GM12878 (cell line): ENCODE measurements around the gene PACS1. TPM values are rescaled to one million over a fixed set of nuclear protein-coding genes. Genes with fewer than 3 reads are reported as not detected.

Source experiments
- BCL3 ChIP-seq: IDR thresholded peaks from 2 replicates; pipeline ENCODE4 v1.6.1; 2011; ENCODE audit warnings: borderline replicate concordance, low read depth, mild to moderate bottlenecking, moderate library complexity, low read length; ENCODE audit not compliant: insufficient read depth, poor library complexity, severe bottlenecking
- BCLAF1 ChIP-seq: fragments of 450-650 bp; IDR thresholded peaks from 2 replicates; pipeline ENCODE4 v1.6.1; 2017; ENCODE audit warnings: antibody characterized with exemption, mild to moderate bottlenecking, moderate library complexity
- CREB1 ChIP-seq: IDR thresholded peaks from 2 replicates; pipeline ENCODE4 v1.6.1; 2012; ENCODE audit warnings: low read depth, mild to moderate bottlenecking, inconsistent platforms
- E4F1 ChIP-seq: fragments of 450-650 bp; IDR thresholded peaks from 2 replicates; pipeline ENCODE4 v1.6.1; 2018; ENCODE audit warnings: borderline replicate concordance, mild to moderate bottlenecking; ENCODE audit not compliant: partially characterized antibody
- ELK1 ChIP-seq: IDR thresholded peaks from 2 replicates; pipeline ENCODE4 v1.6.1; 2012; ENCODE audit warnings: low read depth, low read length, improper control_type of control experiment
- FOXK2 ChIP-seq: fragments of 450-650 bp; IDR thresholded peaks from 2 replicates; pipeline ENCODE4 v1.6.1; 2017; ENCODE audit warnings: mild to moderate bottlenecking, moderate library complexity
- JUNB ChIP-seq: IDR thresholded peaks from 2 replicates; pipeline ENCODE4 v1.6.1; 2016; ENCODE audit warnings: antibody characterized with exemption, mild to moderate bottlenecking
- NR2C2 ChIP-seq: IDR thresholded peaks from 2 replicates; pipeline ENCODE4 v1.6.1; 2011; ENCODE audit warnings: borderline replicate concordance, low read depth; ENCODE audit not compliant: control insufficient read depth, insufficient read length
- NR2F1 ChIP-seq: fragments of 450-650 bp; conservative IDR thresholded peaks from 2 replicates; pipeline ENCODE4 v1.6.1; 2017; ENCODE audit warnings: mild to moderate bottlenecking
- PAX8 ChIP-seq: fragments of 450-650 bp; IDR thresholded peaks from 2 replicates; pipeline ENCODE4 v1.6.1; 2017; ENCODE audit warnings: mild to moderate bottlenecking, moderate library complexity
- REST ChIP-seq: IDR thresholded peaks from 2 replicates; pipeline ENCODE4 v1.6.1; 2012; ENCODE audit warnings: mild to moderate bottlenecking, low read depth, low read length
- STAT3 ChIP-seq: IDR thresholded peaks from 2 replicates; pipeline ENCODE4 v1.6.1; 2011; ENCODE audit warnings: low read depth, low read length, improper control_type of control experiment
- ZBED1 ChIP-seq: IDR thresholded peaks from 2 replicates; pipeline ENCODE4 v1.6.1; 2016; ENCODE audit warnings: borderline replicate concordance
- polyA plus RNA-seq, 11 experiments: library from polyadenylated mRNA; depleted of rRNA in 4 of 11; unstranded in 6 of 11; stranded (reverse) in 5 of 11; fragments of >200 nt; fragmentation: Nextera tagmentation in 4 of 11; fragmentation: Illumina TruSeq in 1 of 11; extraction: Ambion mirVana in 4 of 11; extraction: Trizol in 1 of 11; gene quantifications; 1 replicate in 1 of 11; 2 replicates in 10 of 11; pipeline versions ENCODE4 v1.2.1 to v1.2.3, GENCODE V29; 2011 to 2016; ENCODE audit warnings: inconsistent platforms in 2 of 11, missing spikeins in 2 of 11, low read depth in 1 of 11
- total RNA-seq, 4 experiments: library from RNA; depleted of rRNA in 3 of 4; stranded (reverse); fragments of >200 nt in 3 of 4; fragmentation: Illumina TruSeq in 1 of 4; extraction: Trizol in 1 of 4; gene quantifications; 2 replicates each; pipeline versions ENCODE4 v1.2.1 to v1.2.3, GENCODE V29; 2013 to 2021
- TF ChIP-seq, protein P1 (sequence below): fragments of 450-650 bp; IDR thresholded peaks from 2 replicates; pipeline ENCODE4 v1.6.1; 2017; ENCODE audit warnings: low read depth, mild to moderate bottlenecking, moderate library complexity

The PACS1 gene
- total and polyA plus RNA-seq, 10 of the 15 experiments (the other 5 are each of a cell fraction or from before 2014, with no cell fraction given), result 1.1 to 74.3 (median 17.9) TPM

GRCh38 chr11:66267379-66268243, 197.5 kb downstream of the PACS1 start (continued):
- TF ChIP-seq REST (no peak), NR2F1 (no peak), ZBED1 (no peak), E4F1 (no peak), NR2C2 (no peak), PAX8 (no peak), ELK1 (no peak), BCLAF1 (peak; percentile 80), JUNB (no peak), CREB1 (peak; percentile 20; the same call in 1 of the 2 replicates), BCL3 (peak; percentile 27), FOXK2 (peak; percentile 92), STAT3 (no peak)
- TF ChIP-seq, protein P1, sequence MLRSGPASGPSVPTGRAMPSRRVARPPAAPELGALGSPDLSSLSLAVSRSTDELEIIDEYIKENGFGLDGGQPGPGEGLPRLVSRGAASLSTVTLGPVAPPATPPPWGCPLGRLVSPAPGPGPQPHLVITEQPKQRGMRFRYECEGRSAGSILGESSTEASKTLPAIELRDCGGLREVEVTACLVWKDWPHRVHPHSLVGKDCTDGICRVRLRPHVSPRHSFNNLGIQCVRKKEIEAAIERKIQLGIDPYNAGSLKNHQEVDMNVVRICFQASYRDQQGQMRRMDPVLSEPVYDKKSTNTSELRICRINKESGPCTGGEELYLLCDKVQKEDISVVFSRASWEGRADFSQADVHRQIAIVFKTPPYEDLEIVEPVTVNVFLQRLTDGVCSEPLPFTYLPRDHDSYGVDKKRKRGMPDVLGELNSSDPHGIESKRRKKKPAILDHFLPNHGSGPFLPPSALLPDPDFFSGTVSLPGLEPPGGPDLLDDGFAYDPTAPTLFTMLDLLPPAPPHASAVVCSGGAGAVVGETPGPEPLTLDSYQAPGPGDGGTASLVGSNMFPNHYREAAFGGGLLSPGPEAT, result 0 out of 2 replicates have a peak, but pooled peaks have one; percentile 16
